ENCODE data around the gene SELENOW. TPM values are rescaled to one million over a fixed set of nuclear protein-coding genes. Genes with fewer than 3 reads are reported as not detected.
"Not testable (repeated sequence)": the region's sequence is repeated elsewhere in the genome, so short reads cannot be mapped to it uniquely, and the experiment has no call there.

Gene SELENOW
- total RNA-seq, 3 donors from 2014 or later (not counting 1 experiment from before 2014, with no cell fraction given), result 90.5 to 104 (median 97.2) TPM

- Mint-ChIP-seq H3K4me3 (no peak overlapping the region), H3K27me3 (ENCODE audit: low read depth in 2 of 2) (no peaks in the 10 kb centered on the region), H3K9me3 (no peaks in the 10 kb centered on the region), H3K27ac (no peak overlapping the region), H3K36me3 (no peaks in the 10 kb centered on the region), H3K4me1 (peaks cover 0 to 5% of the 10 kb centered on the region in 2 donors)
- ATAC-seq (no peak), DNase-seq (peak in 1 of 2 donors; percentile 4)
- Histone ChIP-seq H3K4me3 (ENCODE audit: low read length) (no peak overlapping the region), H3K4me1 (ENCODE audit: control insufficient read depth, insufficient read depth, low read length) (no peaks in the 10 kb centered on the region), H3K27me3 (ENCODE audit: control insufficient read depth, insufficient read depth, low read length) (no peaks in the 10 kb centered on the region), H3K9me3 (ENCODE audit: control insufficient read depth, insufficient read depth, low read length) (no peaks in the 10 kb centered on the region), H3K27ac (ENCODE audit: low read length) (no peak overlapping the region), H3K36me3 (ENCODE audit: control insufficient read depth, insufficient read depth, low read length) (no peaks in the 10 kb centered on the region)
- WGBS (ENCODE audit: insufficient coverage), result 93% methylated on average over 7 of the region's 7 CpGs
- no peak for TF ChIP-seq CTCF (IDR thresholded peaks at IDR 0.05)
- intact Hi-C loops (cut with micrococcal nuclease), result loop anchor here (2.0 kb wide), 1 partner anchor 22 kb away; no protein-coding TSS in a partner anchor
Observed at GRCh38 chr19:47766670-47767069, 11.8 kb upstream of the SELENOW start.

GRCh38 chr19:47767349-47767748 lies 11.2 kb upstream of the SELENOW start:
- TF ChIP-seq CTCF (IDR thresholded peaks at IDR 0.05), result no peak
- Mint-ChIP-seq H3K4me3 (no peak overlapping the region), H3K4me1 (peaks cover 0 to 5% of the 10 kb centered on the region in 2 donors), H3K9me3 (no peaks in the 10 kb centered on the region), H3K27ac (no peak overlapping the region), H3K27me3 (ENCODE audit: low read depth in 2 of 2) (no peaks in the 10 kb centered on the region), H3K36me3 (no peaks in the 10 kb centered on the region)
- ATAC-seq (no peak), DNase-seq (no peak)
- 0% methylated on average over 1 of the region's 2 CpGs for WGBS (ENCODE audit: insufficient coverage)
- Histone ChIP-seq H3K9me3 (ENCODE audit: control insufficient read depth, insufficient read depth, low read length) (no peaks in the 10 kb centered on the region), H3K27ac (ENCODE audit: low read length) (no peak overlapping the region), H3K4me1 (ENCODE audit: control insufficient read depth, insufficient read depth, low read length) (no peaks in the 10 kb centered on the region), H3K36me3 (ENCODE audit: control insufficient read depth, insufficient read depth, low read length) (no peaks in the 10 kb centered on the region), H3K27me3 (ENCODE audit: control insufficient read depth, insufficient read depth, low read length) (no peaks in the 10 kb centered on the region), H3K4me3 (ENCODE audit: low read length) (no peak overlapping the region)
- intact Hi-C loops (cut with micrococcal nuclease), result loop anchor here (2.0 kb wide), 1 partner anchor 21 kb away; no protein-coding TSS in a partner anchor

- no peaks in the 10 kb centered on the region for H3K27me3 Mint-ChIP-seq (ENCODE audit: low read depth in 2 of 2)
- DNase-seq (peak in 1 of 2 donors; percentile 5), ATAC-seq (no peak)
- Histone ChIP-seq H3K9me3 (ENCODE audit: control insufficient read depth, insufficient read depth, low read length) (no peaks in the 10 kb centered on the region), H3K27me3 (ENCODE audit: control insufficient read depth, insufficient read depth, low read length) (no peaks in the 10 kb centered on the region), H3K27ac (ENCODE audit: low read length) (no peak overlapping the region), H3K36me3 (ENCODE audit: control insufficient read depth, insufficient read depth, low read length) (no peaks in the 10 kb centered on the region), H3K4me3 (ENCODE audit: low read length) (no peak overlapping the region), H3K4me1 (ENCODE audit: control insufficient read depth, insufficient read depth, low read length) (no peaks in the 10 kb centered on the region)
- WGBS (ENCODE audit: insufficient coverage), result 89% methylated on average over 2 of the region's 2 CpGs
- intact Hi-C loops (cut with micrococcal nuclease), result no loop called here
- peaks cover 0 to 5% of the 10 kb centered on the region in 2 donors for H3K4me1 Mint-ChIP-seq
- TF ChIP-seq CTCF (IDR thresholded peaks at IDR 0.05), result no peak
- no peaks in the 10 kb centered on the region for H3K36me3 Mint-ChIP-seq
- no peak overlapping the region for H3K4me3 Mint-ChIP-seq
- no peaks in the 10 kb centered on the region for H3K9me3 Mint-ChIP-seq
- no peak overlapping the region for H3K27ac Mint-ChIP-seq
Observed at GRCh38 chr19:47768604-47769003, 9.9 kb upstream of the SELENOW start.

GRCh38 chr19:47769534-47769933 lies 9.0 kb upstream of the SELENOW start:
- Mint-ChIP-seq H3K27ac (no peak overlapping the region), H3K36me3 (no peaks in the 10 kb centered on the region)
- WGBS (ENCODE audit: insufficient coverage), result 92% methylated on average over 2 of the region's 3 CpGs

GRCh38 chr19:47771291-47771690 lies 7.2 kb upstream of the SELENOW start:
- H3K36me3 Mint-ChIP-seq; H3K4me1 ChIP-seq (ENCODE audit: control insufficient read depth, insufficient read depth, low read length); H3K27me3 ChIP-seq (ENCODE audit: control insufficient read depth, insufficient read depth, low read length); ATAC-seq; H3K9me3 Mint-ChIP-seq; H3K36me3 ChIP-seq (ENCODE audit: control insufficient read depth, insufficient read depth, low read length); H3K4me1 Mint-ChIP-seq; H3K27me3 Mint-ChIP-seq (ENCODE audit: low read depth in 2 of 2); H3K27ac ChIP-seq (ENCODE audit: low read length); H3K4me3 ChIP-seq (ENCODE audit: low read length); DNase-seq; H3K27ac Mint-ChIP-seq; intact Hi-C loops (cut with micrococcal nuclease); H3K9me3 ChIP-seq (ENCODE audit: control insufficient read depth, insufficient read depth, low read length); H3K4me3 Mint-ChIP-seq: not testable (repeated sequence)
- 89% methylated on average over 6 of the region's 6 CpGs for WGBS (ENCODE audit: insufficient coverage)

More at GRCh38 chr19:47769534-47769933, 9.0 kb upstream of the SELENOW start:
- Mint-ChIP-seq H3K27me3 (ENCODE audit: low read depth in 2 of 2) (no peaks in the 10 kb centered on the region), H3K9me3 (no peaks in the 10 kb centered on the region), H3K4me3 (no peak overlapping the region), H3K4me1 (peaks cover 0 to 5% of the 10 kb centered on the region in 2 donors)
- Histone ChIP-seq H3K27ac (ENCODE audit: low read length) (no peak overlapping the region), H3K9me3 (ENCODE audit: control insufficient read depth, insufficient read depth, low read length) (no peaks in the 10 kb centered on the region), H3K4me1 (ENCODE audit: control insufficient read depth, insufficient read depth, low read length) (no peaks in the 10 kb centered on the region), H3K27me3 (ENCODE audit: control insufficient read depth, insufficient read depth, low read length) (no peaks in the 10 kb centered on the region), H3K36me3 (ENCODE audit: control insufficient read depth, insufficient read depth, low read length) (no peaks in the 10 kb centered on the region), H3K4me3 (ENCODE audit: low read length) (no peak overlapping the region)
- intact Hi-C loops (cut with micrococcal nuclease), result no loop called here
- ATAC-seq (no peak), DNase-seq (no peak)
- TF ChIP-seq CTCF (IDR thresholded peaks at IDR 0.05), result no peak
